B cell (primary cell): Measurements from ENCODE around the gene TMEM132D. TPM values are rescaled to one million over a fixed set of nuclear protein-coding genes. Genes with fewer than 3 reads are reported as not detected.

Source experiments
- ATAC-seq: fragments of 200-7000 bp; cut with Tn5 transposase; one replicate; pipeline ENCODE4 v1.10.0; 2021; ENCODE audit warnings: low read depth, mild to moderate bottlenecking, moderate number of reproducible peaks, moderate library complexity
- CTCF ChIA-PET: fragments of 350-600 bp; sonication (Branson Sonifier 250); formaldehyde crosslinking; loops from one replicate; lab custom pipeline; 2021; ENCODE audit warnings: antibody characterized with exemption, inconsistent platforms; lab: Charles Lee
- POLR2A ChIA-PET: fragments of 350-600 bp; sonication (Branson Sonifier 250); formaldehyde crosslinking; loops from one replicate; lab custom pipeline; 2021; ENCODE audit warnings: antibody characterized with exemption; lab: Charles Lee
- DNase-seq: peaks from one replicate; pipeline ENCODE4 v3.0.0; 2013
- H2AFZ ChIP-seq: 2 replicates; pipeline ENCODE4 v1.6.1; 2012; ENCODE audit warnings: mild to moderate bottlenecking, low read depth, low read length; ENCODE audit not compliant: insufficient read depth, poor library complexity, severe bottlenecking
- H3K27ac ChIP-seq, 2 donors: 1 replicate in 1 of 2; 2 replicates in 1 of 2; pipeline ENCODE4 v1.5.1; 2012 to 2013; ENCODE audit warnings: low read length in 2 of 2, mild to moderate bottlenecking in 2 of 2, moderate library complexity in 1 of 2
- H3K27me3 ChIP-seq, 4 experiments: fragments of 200-600 bp in 1 of 4; sonication (generic) in 1 of 4; replicated peaks in 1 of 4; 1 replicate in 2 of 4; 2 replicates in 2 of 4; pipeline versions ENCODE4 v1.6.1 to v1.7.0; 2013 to 2016; ENCODE audit warnings: low read length in 3 of 4, mild to moderate bottlenecking in 2 of 4, mixed read lengths in 1 of 4, moderate library complexity in 1 of 4; ENCODE audit not compliant: insufficient read depth in 4 of 4, control insufficient read depth in 3 of 4; ENCODE audit errors: control extremely low read depth in 1 of 4
- H3K36me3 ChIP-seq, 2 experiments: replicated peaks in 1 of 2; 1 replicate in 1 of 2; 2 replicates in 1 of 2; pipeline versions ENCODE4 v1.6.1 to v1.7.1; 2013; ENCODE audit warnings: low read length in 1 of 2; ENCODE audit not compliant: insufficient read depth in 2 of 2, control insufficient read depth in 1 of 2; ENCODE audit errors: control extremely low read depth in 1 of 2, extremely low read depth in 1 of 2
- H3K4me1 ChIP-seq, 2 donors: fragments of 200-600 bp in 1 of 2; sonication (generic) in 1 of 2; 1 replicate in 1 of 2; 2 replicates in 1 of 2; pipeline versions ENCODE4 v1.5.1 to v1.6.1; 2013 to 2017; ENCODE audit warnings: low read length in 2 of 2; ENCODE audit not compliant: control insufficient read depth in 2 of 2, insufficient read depth in 2 of 2
- H3K4me2 ChIP-seq: replicated peaks from 2 replicates; pipeline ENCODE3; 2012; ENCODE audit warnings: mild to moderate bottlenecking, low read depth, low read length; ENCODE audit not compliant: poor library complexity, severe bottlenecking
- H3K4me3 ChIP-seq, 5 experiments: fragments of 200-600 bp in 1 of 5; sonication (generic) in 1 of 5; 1 replicate in 3 of 5; 2 replicates in 2 of 5; pipeline versions ENCODE4 v1.5.1 to v1.7.0; 2011 to 2016; ENCODE audit warnings: low read length in 4 of 5, mild to moderate bottlenecking in 4 of 5, low read depth in 2 of 5, control low read depth in 1 of 5, moderate library complexity in 1 of 5; ENCODE audit not compliant: insufficient read depth in 1 of 5; ENCODE audit errors: control extremely low read depth in 1 of 5, extremely low read depth in 1 of 5
- H3K79me2 ChIP-seq: fragments of 200-600 bp; sonication (generic); one replicate; pipeline ENCODE4 v1.6.0; 2016; ENCODE audit warnings: low read length; ENCODE audit not compliant: control insufficient read depth, insufficient read depth
- H3K9ac ChIP-seq: fragments of 200-600 bp; sonication (generic); 2 replicates; pipeline ENCODE4 v1.6.1; 2017; ENCODE audit warnings: mild to moderate bottlenecking, low read length, moderate library complexity
- H3K9me3 ChIP-seq, 3 donors: one replicate each; pipeline versions ENCODE4 v1.6.1 to v1.7.1; 2013; ENCODE audit warnings: low read length in 2 of 3; ENCODE audit not compliant: control insufficient read depth in 2 of 3, insufficient read depth in 1 of 3; ENCODE audit errors: control extremely low read depth in 1 of 3
- H4K20me1 ChIP-seq: 2 replicates; pipeline ENCODE4 v1.6.0; 2012; ENCODE audit warnings: mild to moderate bottlenecking, low read length; ENCODE audit not compliant: insufficient read depth, control insufficient read depth, poor library complexity, severe bottlenecking
- H3K27ac Mint-ChIP-seq: one replicate; pipeline ENCODE4 v1.8.0; 2021; ENCODE audit warnings: mixed read lengths
- H3K27me3 Mint-ChIP-seq: one replicate; pipeline ENCODE4 v1.8.0; 2021; ENCODE audit warnings: mixed read lengths
- H3K4me1 Mint-ChIP-seq: one replicate; pipeline ENCODE4 v1.8.0; 2021; ENCODE audit warnings: mixed read lengths
- H3K4me3 Mint-ChIP-seq: one replicate; pipeline ENCODE4 v1.8.0; 2021; ENCODE audit warnings: mixed read lengths
- H3K9me3 Mint-ChIP-seq: one replicate; pipeline ENCODE4 v1.8.0; 2022; ENCODE audit warnings: mixed read lengths; ENCODE audit not compliant: insufficient read depth
- CTCF ChIP-seq: fragments of 200-600 bp; IDR thresholded peaks from one replicate; pipeline ENCODE4 v1.8.0; 2022; ENCODE audit warnings: antibody characterized with exemption, mild to moderate bottlenecking
- EZH2 ChIP-seq: IDR thresholded peaks from 2 replicates; pipeline ENCODE4 v1.6.1; 2012; ENCODE audit warnings: borderline replicate concordance, low read depth, mild to moderate bottlenecking, moderate library complexity, low read length; ENCODE audit not compliant: insufficient read depth, poor library complexity, severe bottlenecking
- WGBS: methylation state at CpG from one replicate; pipeline ENCODE4 v1.1.5; 2013; ENCODE audit warnings: missing lambda C conversion rate; ENCODE audit not compliant: insufficient coverage; 5-methylcytosine and 5-hydroxymethylcytosine counted together
- intact Hi-C: fragments of 100-400 bp; cut with micrococcal nuclease; formaldehyde crosslinking; loops from one replicate; pipeline ENCODE4 v1.10.0; 2022
- polyA plus RNA-seq: library from polyadenylated mRNA; depleted of rRNA; stranded (reverse); fragments of >200 nt; gene quantifications from 2 replicates; pipeline ENCODE4 v1.2.3, GENCODE V29; 2012
- total RNA-seq, 2 donors: library from RNA; stranded (reverse); fragments of 120-200 nt in 1 of 2; gene quantifications; 1 replicate in 1 of 2; 2 replicates in 1 of 2; pipeline versions ENCODE4 v1.2.3 to v1.2.4, GENCODE V29; 2013 to 2022

Gene TMEM132D
- total and polyA plus RNA-seq, 2 donors (not counting 1 experiment from before 2014, with no cell fraction given) = not detected

GRCh38 chr12:129570796-129571400 is 332.9 kb downstream of the TMEM132D start:
- H3K36me3 ChIP-seq = no peaks in the 10 kb centered on the region
- no peak overlapping the region for H3K4me3 Mint-ChIP-seq
- H3K4me3 ChIP-seq = no peak overlapping the region
- intact Hi-C loops = no loop called here
- H3K27me3 ChIP-seq = no peaks in the 10 kb centered on the region
- 76% methylated on average over 9 of the region's 12 CpGs for WGBS
- no peaks in the 10 kb centered on the region for H3K79me2 ChIP-seq
- H3K27ac Mint-ChIP-seq = no peak overlapping the region
- DNase-seq (no peak), ATAC-seq (no peak)
- no peaks in the 10 kb centered on the region for H3K27me3 Mint-ChIP-seq
- no peaks in the 10 kb centered on the region for H3K4me1 ChIP-seq
- no peaks in the 10 kb centered on the region for H4K20me1 ChIP-seq
- H3K9me3 Mint-ChIP-seq = no peaks in the 10 kb centered on the region
- no peak overlapping the region for H3K9ac ChIP-seq
- H3K4me1 Mint-ChIP-seq = no peaks in the 10 kb centered on the region
- TF ChIP-seq EZH2 (no peak), CTCF (no peak)
- POLR2A ChIA-PET = no interaction called here
- peaks cover 0 to 8% (median 0%) of the 10 kb centered on the region in 3 donors for H3K9me3 ChIP-seq
- H3K27ac ChIP-seq = no peak overlapping the region
- no peak overlapping the region for H2AFZ ChIP-seq
- H3K4me2 ChIP-seq = no peak overlapping the region
- CTCF ChIA-PET = no interaction called here

- intact Hi-C loops = no loop called here
- Mint-ChIP-seq H3K27me3 (no peaks in the 10 kb centered on the region), H3K9me3 (peaks cover 2% of the 10 kb centered on the region), H3K4me1 (no peaks in the 10 kb centered on the region), H3K27ac (no peak overlapping the region), H3K4me3 (no peak overlapping the region)
- Histone ChIP-seq H3K36me3 (no peaks in the 10 kb centered on the region), H3K27me3 (no peaks in the 10 kb centered on the region), H3K4me1 (no peaks in the 10 kb centered on the region), H3K4me2 (no peak overlapping the region), H2AFZ (no peak overlapping the region), H3K9ac (no peak overlapping the region), H3K79me2 (no peaks in the 10 kb centered on the region), H3K4me3 (no peak overlapping the region), H4K20me1 (no peaks in the 10 kb centered on the region), H3K9me3 (peaks cover 0 to under 1% (median 0%) of the 10 kb centered on the region in 3 donors), H3K27ac (no peak overlapping the region)
- WGBS = 91% methylated on average over 5 of the region's 5 CpGs
- POLR2A ChIA-PET = no interaction called here
- ATAC-seq = no peak
- no peak for DNase-seq
- CTCF ChIA-PET = no interaction called here
- TF ChIP-seq EZH2 = no peak
- TF ChIP-seq CTCF = no peak
These were observed 337.0 kb downstream of the TMEM132D start for GRCh38 chr12:129566800-129567199.
